Peyer's patch (tissue), 4 donors: ENCODE measurements around the gene RWDD1.

Experiments
- CTCF ChIP-seq, 6 experiments: fragments of 450-650 bp in 4 of 6; fragments of 200-600 bp in 2 of 6; sonication (generic) in 1 of 6; IDR thresholded peaks; one replicate each; pipeline ENCODE4 v1.5.1; 2017 to 2019; ENCODE audit warnings: antibody characterized with exemption in 6 of 6, mild to moderate bottlenecking in 3 of 6, moderate library complexity in 1 of 6
- POLR2A ChIP-seq, 2 donors: fragments of 450-650 bp; IDR thresholded peaks; one replicate each; pipeline ENCODE4 v1.5.1; 2017; ENCODE audit warnings: antibody characterized with exemption in 2 of 2, mild to moderate bottlenecking in 2 of 2, moderate library complexity in 2 of 2

GRCh38 chr6:116529466-116530290, 41.6 kb upstream of the RWDD1 start:
- TF ChIP-seq POLR2A (IDR thresholded peaks at IDR 0.05), result no peak
- no peak for TF ChIP-seq CTCF (IDR thresholded peaks at IDR 0.05)
